Thyroid gland (tissue), 4 donors: ENCODE data around the gene ARSI.

Experiments used
- POLR2A ChIP-seq, 2 donors: fragments of 450-650 bp; IDR thresholded peaks; one replicate each; pipeline ENCODE4 v1.6.1; 2017; ENCODE audit warnings: antibody characterized with exemption in 2 of 2, mild to moderate bottlenecking in 2 of 2, moderate library complexity in 1 of 2
- TF ChIP-seq, protein P1 (sequence below), 6 experiments: fragments of 200-600 bp in 3 of 6; fragments of 450-650 bp in 3 of 6; sonication (generic) in 3 of 6; IDR thresholded peaks; one replicate each; pipeline ENCODE4 v1.5.1; 2016 to 2019; ENCODE audit warnings: antibody characterized with exemption in 6 of 6, mild to moderate bottlenecking in 2 of 6, inconsistent platforms in 1 of 6, moderate library complexity in 1 of 6

DNA sequence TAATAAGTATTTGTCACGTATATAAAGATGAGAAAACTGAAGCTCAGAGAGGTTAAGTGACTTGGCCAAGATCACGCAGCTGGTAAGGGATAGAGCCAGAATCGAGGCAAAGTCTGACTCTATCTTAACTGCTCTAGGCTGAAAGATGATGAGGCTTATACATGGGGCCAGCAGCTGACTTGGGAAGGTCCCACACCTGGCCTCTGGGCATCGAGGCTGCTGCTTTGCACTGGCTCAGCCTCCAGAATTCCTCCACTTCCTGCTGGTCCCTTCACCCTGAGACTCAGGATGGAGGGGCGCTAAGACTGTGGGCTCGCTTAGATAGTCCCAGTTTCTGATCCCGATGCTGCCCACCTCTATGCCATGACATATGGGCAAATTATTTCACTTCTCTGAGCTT is 48.3 kb downstream of the ARSI start:
- TF ChIP-seq, protein P1, sequence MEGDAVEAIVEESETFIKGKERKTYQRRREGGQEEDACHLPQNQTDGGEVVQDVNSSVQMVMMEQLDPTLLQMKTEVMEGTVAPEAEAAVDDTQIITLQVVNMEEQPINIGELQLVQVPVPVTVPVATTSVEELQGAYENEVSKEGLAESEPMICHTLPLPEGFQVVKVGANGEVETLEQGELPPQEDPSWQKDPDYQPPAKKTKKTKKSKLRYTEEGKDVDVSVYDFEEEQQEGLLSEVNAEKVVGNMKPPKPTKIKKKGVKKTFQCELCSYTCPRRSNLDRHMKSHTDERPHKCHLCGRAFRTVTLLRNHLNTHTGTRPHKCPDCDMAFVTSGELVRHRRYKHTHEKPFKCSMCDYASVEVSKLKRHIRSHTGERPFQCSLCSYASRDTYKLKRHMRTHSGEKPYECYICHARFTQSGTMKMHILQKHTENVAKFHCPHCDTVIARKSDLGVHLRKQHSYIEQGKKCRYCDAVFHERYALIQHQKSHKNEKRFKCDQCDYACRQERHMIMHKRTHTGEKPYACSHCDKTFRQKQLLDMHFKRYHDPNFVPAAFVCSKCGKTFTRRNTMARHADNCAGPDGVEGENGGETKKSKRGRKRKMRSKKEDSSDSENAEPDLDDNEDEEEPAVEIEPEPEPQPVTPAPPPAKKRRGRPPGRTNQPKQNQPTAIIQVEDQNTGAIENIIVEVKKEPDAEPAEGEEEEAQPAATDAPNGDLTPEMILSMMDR (IDR thresholded peaks at IDR 0.05), result no peak
- no peak for TF ChIP-seq POLR2A (IDR thresholded peaks at IDR 0.05)
